A549 (cell line): ENCODE results near the gene IL19. TPM values are rescaled to one million over a fixed set of nuclear protein-coding genes. Genes with fewer than 3 reads are reported as not detected.
A peak's percentile ranks its signal among the peaks of the same experiment; 100 is the strongest.

Experiments
- ATAC-seq, 2 experiments: fragments of 200-7000 bp in 1 of 2; fragments of >200 bp in 1 of 2; cut with Nextera tagmentation in 1 of 2; cut with Tn5 transposase in 1 of 2; 3 replicates each; pipeline versions ENCODE4 v1.8.0 to v1.9.1; 2018 to 2020; ENCODE audit warnings: mild to moderate bottlenecking in 1 of 2, moderate library complexity in 1 of 2
- CTCF ChIA-PET: fragments of 300-600 bp; sonication (Branson Sonifier 250); formaldehyde crosslinking; extraction: SDS; loops from one replicate; lab custom pipeline; 2021; ENCODE audit warnings: antibody characterized with exemption, inconsistent platforms; lab: Yijun Ruan, JAX
- POLR2A ChIA-PET: fragments of 350-600 bp; formaldehyde crosslinking; extraction: SDS; loops from one replicate; lab custom pipeline; 2021; ENCODE audit warnings: antibody characterized with exemption, inconsistent platforms; lab: Yijun Ruan, JAX
- DNase-seq, 2 experiments: peaks; one replicate each; pipeline versions ENCODE4 v3.0.0 to v3.0.0-alpha.2; 2011 to 2016; ENCODE audit warnings: low read depth in 1 of 2, low spot score in 1 of 2
- FAIRE-seq: peaks from 2 replicates; lab custom pipeline; 2011; peaks lifted over from hg19 to GRCh38; lab: Jason Lieb, UNC
- H3K27ac ChIP-seq, 2 experiments: fragments of >200 bp; sonication (Bioruptor Twin); formaldehyde crosslinking; 3 replicates each; pipeline ENCODE4 v1.5.1; 2016 to 2017
- H3K4me1 ChIP-seq: fragments of >200 bp; sonication (Bioruptor Twin); formaldehyde crosslinking; 3 replicates; pipeline ENCODE4 v1.6.1; 2016
- H3K4me2 ChIP-seq: fragments of >200 bp; sonication (Bioruptor Twin); formaldehyde crosslinking; 3 replicates; pipeline ENCODE4 v1.6.1; 2016
- H3K4me3 ChIP-seq: fragments of >200 bp; sonication (Bioruptor Twin); formaldehyde crosslinking; 3 replicates; pipeline ENCODE4 v1.5.1; 2016
- H3K9me3 ChIP-seq: fragments of >200 bp; sonication (Bioruptor Twin); formaldehyde crosslinking; 3 replicates; pipeline ENCODE4 v1.6.1; 2016
- CHD2 ChIP-seq: fragments of 150-350 bp; IDR thresholded peaks from 2 replicates; pipeline ENCODE4 v1.6.1; 2014; ENCODE audit warnings: low read length; ENCODE audit not compliant: partially characterized antibody
- CHD4 ChIP-seq: fragments of 200-600 bp; sonication (generic); IDR thresholded peaks from 2 replicates; pipeline ENCODE4 v1.6.1; 2016; ENCODE audit warnings: antibody characterized with exemption, mild to moderate bottlenecking, borderline replicate concordance
- CTCF ChIP-seq: fragments of >200 bp; sonication (Bioruptor Twin); formaldehyde crosslinking; IDR thresholded peaks from 3 replicates; pipeline ENCODE4 v1.5.1; 2016
- ELK1 ChIP-seq: fragments of 150-350 bp; IDR thresholded peaks from 2 replicates; pipeline ENCODE4 v1.6.1; 2014; ENCODE audit warnings: low read depth, mild to moderate bottlenecking, low read length
- EP300 ChIP-seq, 2 experiments: fragments of >200 bp; sonication (Bioruptor Twin); formaldehyde crosslinking; IDR thresholded peaks; 2 replicates in 1 of 2; 3 replicates in 1 of 2; pipeline ENCODE4 v1.6.1; 2016 to 2017
- FOSL2 ChIP-seq, 2 experiments: fragments of 450-650 bp in 1 of 2; fragments of >200 bp in 1 of 2; sonication (Bioruptor Twin) in 1 of 2; formaldehyde crosslinking; IDR thresholded peaks; 2 replicates each; pipeline versions ENCODE4 v1.5.0 to v1.6.1; 2016 to 2020; ENCODE audit warnings: mild to moderate bottlenecking in 1 of 2, moderate library complexity in 1 of 2
- FOXS1 ChIP-seq: fragments of 250-450 bp; sonication (Bioruptor Pico); IDR thresholded peaks from 2 replicates; pipeline ENCODE4 v1.5.0; 2020; ENCODE audit warnings: mild to moderate bottlenecking, moderate library complexity
- HMGXB4 ChIP-seq: fragments of 250-450 bp; sonication (Bioruptor Pico); IDR thresholded peaks from 2 replicates; pipeline ENCODE4 v1.5.0; 2021; ENCODE audit warnings: mild to moderate bottlenecking, moderate library complexity, borderline replicate concordance
- HOXB5 ChIP-seq: fragments of 250-450 bp; sonication (Bioruptor Pico); IDR thresholded peaks from 2 replicates; pipeline ENCODE4 v1.5.0; 2020; ENCODE audit warnings: mild to moderate bottlenecking, moderate library complexity
- JUNB ChIP-seq: fragments of >200 bp; sonication (Bioruptor Twin); formaldehyde crosslinking; IDR thresholded peaks from 2 replicates; pipeline ENCODE4 v1.6.1; 2016
- MAFK ChIP-seq: fragments of 450-650 bp; IDR thresholded peaks from 2 replicates; pipeline ENCODE4 v1.6.1; 2014; ENCODE audit not compliant: partially characterized antibody
- NR3C1 ChIP-seq: fragments of >200 bp; sonication (Bioruptor Twin); formaldehyde crosslinking; IDR thresholded peaks from 3 replicates; pipeline ENCODE4 v1.6.1; 2017
- PBX3 ChIP-seq: IDR thresholded peaks from 2 replicates; pipeline ENCODE4 v1.6.1; 2012
- POLR2AphosphoS2 ChIP-seq: conservative IDR thresholded peaks from 2 replicates; pipeline ENCODE4 v1.6.1; 2012; ENCODE audit warnings: low read length, improper control_type of control experiment, inconsistent platforms
- RAD21 ChIP-seq, 2 experiments: fragments of >200 bp in 1 of 2; sonication (Bioruptor Twin) in 1 of 2; formaldehyde crosslinking in 1 of 2; IDR thresholded peaks in 1 of 2; conservative IDR thresholded peaks in 1 of 2; 2 replicates in 1 of 2; 3 replicates in 1 of 2; pipeline ENCODE4 v1.6.1; 2012 to 2018; ENCODE audit warnings: inconsistent platforms in 1 of 2
- RARB ChIP-seq: fragments of 250-450 bp; sonication (Bioruptor Pico); IDR thresholded peaks from 2 replicates; pipeline ENCODE4 v1.8.0; 2021; ENCODE audit warnings: mild to moderate bottlenecking, moderate library complexity
- RCOR1 ChIP-seq: fragments of 150-350 bp; IDR thresholded peaks from 2 replicates; pipeline ENCODE4 v1.6.1; 2014; ENCODE audit warnings: antibody characterized with exemption, low read length, low read depth
- SMC3 ChIP-seq: fragments of >200 bp; sonication (Bioruptor Twin); formaldehyde crosslinking; IDR thresholded peaks from 3 replicates; pipeline ENCODE4 v1.6.1; 2018; ENCODE audit warnings: inconsistent platforms
- SREBF2 ChIP-seq: fragments of 450-650 bp; IDR thresholded peaks from 2 replicates; pipeline ENCODE4 v1.6.1; 2014; ENCODE audit warnings: mild to moderate bottlenecking, moderate library complexity
- ZC3H11A ChIP-seq: fragments of 450-650 bp; IDR thresholded peaks from 2 replicates; pipeline ENCODE4 v1.6.1; 2014; ENCODE audit warnings: antibody characterized with exemption, mild to moderate bottlenecking
- WGBS: methylation state at CpG from one replicate; pipeline ENCODE4 v1.1.6; 2017; ENCODE audit errors: missing lambda C conversion rate; 5-methylcytosine and 5-hydroxymethylcytosine counted together
- polyA plus RNA-seq, 4 experiments: library from polyadenylated mRNA; depleted of rRNA in 3 of 4; stranded (reverse); fragments of >200 nt; fragmentation: RNase III in 1 of 4; extraction: RNeasy Plus Mini Kit Qiagen cat#74134 plus additional on column Dnase treatment in 1 of 4; gene quantifications; 2 replicates in 3 of 4; 3 replicates in 1 of 4; pipeline ENCODE4 v1.2.3, GENCODE V29; 2011 to 2017

IL19 gene
- polyA plus RNA-seq, 2 of the 4 experiments (the other 2 are of a cell fraction), result not detected

GRCh38 chr1:206796981-206797402 lies 26.4 kb downstream of the IL19 start:
- DNase-seq (no peak), ATAC-seq (no peak), FAIRE-seq (no peak)
- CTCF ChIA-PET, result interaction anchor here (0.7 to 2.4 kb wide), 6 partner anchors 13 to 185 kb away, joined by 3 to 8 read pairs (median 4); no protein-coding TSS in a partner anchor
- H3K27ac ChIP-seq, result no peak overlapping the region
- H3K4me3 ChIP-seq, result no peak overlapping the region
- no peaks in the 10 kb centered on the region for H3K4me1 ChIP-seq
- no peaks in the 10 kb centered on the region for H3K9me3 ChIP-seq
- no peak for TF ChIP-seq CHD2
- no peak for TF ChIP-seq EP300 (IDR thresholded peaks at IDR 0.05)
- no peak for TF ChIP-seq FOSL2 (IDR thresholded peaks at IDR 0.05)
- TF ChIP-seq FOSL2 (CRISPR knock-in tag; IDR thresholded peaks at IDR 0.05), result no peak
- TF ChIP-seq NR3C1, result no peak
- TF ChIP-seq JUNB, result no peak
- POLR2A ChIA-PET, result no interaction called here
- WGBS, result 61% methylated on average over 6 of the region's 8 CpGs
- no peak overlapping the region for H3K4me2 ChIP-seq

- Histone ChIP-seq H3K4me2 (no peak overlapping the region), H3K4me3 (no peak overlapping the region), H3K4me1 (no peaks in the 10 kb centered on the region), H3K9me3 (no peaks in the 10 kb centered on the region), H3K27ac (no peak overlapping the region)
- FAIRE-seq (no peak), DNase-seq (peak; percentile 17 to 35), ATAC-seq (peak in 1 of 2 experiments; percentile 91; a peak in 3 of 6 replicates)
- TF ChIP-seq RAD21 (conservative IDR thresholded peaks at IDR 0.05 in 1 of 2, IDR thresholded peaks at IDR 0.05 in 1 of 2) (peak in 1 of 2 experiments; percentile 37; a peak in 1 of 5 replicates), CTCF (peak; percentile 47), FOXS1 (CRISPR knock-in tag) (no peak), SMC3 (peak; percentile 34; the same call in 1 of the 3 replicates), ELK1 (no peak)
- POLR2A ChIA-PET, result no interaction called here
- CTCF ChIA-PET, result interaction anchor here (0.7 to 2.4 kb wide), 14 partner anchors 10 to 184 kb away, joined by 3 to 8 read pairs (median 3); partner anchors contain the start of gene FCMR
- WGBS, result 24% methylated on average over 8 of the region's 8 CpGs
Observed at GRCh38 chr1:206797534-206798383, 27.2 kb downstream of the IL19 start.

- no peak overlapping the region for H3K4me3 ChIP-seq
- DNase-seq (no peak), ATAC-seq (no peak), FAIRE-seq (no peak)
- no peaks in the 10 kb centered on the region for H3K4me1 ChIP-seq
- H3K9me3 ChIP-seq, result no peaks in the 10 kb centered on the region
- H3K27ac ChIP-seq, result no peak overlapping the region
- ChIA-PET POLR2A (no interaction called here), CTCF (interaction anchor here (0.7 to 2.4 kb wide), 12 partner anchors 11 to 184 kb away, joined by 3 to 8 read pairs (median 3); partner anchors contain the start of gene FCMR)
- H3K4me2 ChIP-seq, result no peak overlapping the region
- WGBS, result 57% methylated on average over 13 of the region's 13 CpGs
- no peak for TF ChIP-seq SREBF2
- TF ChIP-seq ZC3H11A, result no peak
- no peak for TF ChIP-seq SMC3
- TF ChIP-seq FOSL2 (IDR thresholded peaks at IDR 0.05), result no peak
- TF ChIP-seq FOSL2 (CRISPR knock-in tag; IDR thresholded peaks at IDR 0.05), result no peak
- no peak for TF ChIP-seq RARB
- TF ChIP-seq POLR2AphosphoS2, result no peak
- TF ChIP-seq HMGXB4 (CRISPR knock-in tag), result no peak
- no peak for TF ChIP-seq CHD4
- no peak for TF ChIP-seq RCOR1
- no peak for TF ChIP-seq HOXB5
- no peak for TF ChIP-seq PBX3
- no peak for TF ChIP-seq MAFK
Observed at GRCh38 chr1:206798384-206798996, 27.9 kb downstream of the IL19 start.
